Germinal center (tissue), 1 donor: Measurements from ENCODE around the gene SIAH3.
A peak's percentile ranks its signal among the peaks of the same experiment; 100 is the strongest.

ENCODE experiments used
- DNase-seq: peaks from one replicate; pipeline ENCODE4 v3.0.0; 2012; ENCODE audit warnings: mixed read lengths, low spot score

The SIAH3 gene

GRCh38 chr13:45742985-45743384 lies 108.6 kb downstream of the SIAH3 start:
- DNase-seq, result no peak

DNA sequence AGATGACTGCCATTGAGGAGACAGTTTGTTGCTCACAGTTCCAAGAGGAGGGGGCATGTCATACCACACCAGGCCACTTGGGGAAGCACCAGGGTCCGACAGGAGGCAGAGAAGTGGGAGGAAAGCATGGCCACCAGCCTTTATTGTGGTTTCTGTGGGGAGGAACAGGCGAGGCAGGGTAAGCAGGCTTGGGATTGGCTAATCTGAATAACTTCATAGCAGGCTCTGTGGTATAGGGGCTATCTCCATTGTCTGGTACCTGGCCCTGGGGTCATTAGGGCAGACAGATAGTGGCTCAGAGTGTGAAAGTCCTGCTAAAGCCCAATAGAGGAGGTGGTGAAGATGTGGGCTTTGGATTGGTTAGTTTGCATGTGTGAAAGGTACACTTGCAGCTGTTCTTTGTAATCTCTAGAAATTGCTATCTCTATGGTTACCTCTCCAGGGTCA lies 114.0 kb downstream of the SIAH3 start:
- no peak for DNase-seq

- DNase-seq, result no peak
These were observed 118.2 kb downstream of the SIAH3 start for GRCh38 chr13:45733361-45733760.

DNA sequence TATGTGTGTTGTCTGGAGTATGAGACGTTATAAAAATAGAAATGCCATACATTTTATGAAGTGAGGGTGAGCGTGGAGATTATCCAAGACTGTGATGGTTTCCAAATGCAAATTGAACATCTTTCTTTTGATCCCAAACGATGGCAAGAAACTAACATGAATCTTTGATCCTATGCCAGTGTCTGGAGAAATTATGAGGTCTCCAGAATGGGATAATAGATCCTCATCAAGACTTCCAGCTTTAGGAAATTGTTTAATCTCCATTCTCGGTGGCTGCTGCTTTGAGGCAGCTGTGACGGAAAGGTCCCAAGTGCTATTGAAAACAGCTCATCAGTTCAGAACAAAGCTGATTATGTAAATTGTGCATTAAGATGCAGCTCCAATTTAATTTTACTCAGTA lies 118.6 kb downstream of the SIAH3 start:
- no peak for DNase-seq

- DNase-seq, result no peak
These were observed 120.1 kb downstream of the SIAH3 start for GRCh38 chr13:45731455-45731854.

DNA sequence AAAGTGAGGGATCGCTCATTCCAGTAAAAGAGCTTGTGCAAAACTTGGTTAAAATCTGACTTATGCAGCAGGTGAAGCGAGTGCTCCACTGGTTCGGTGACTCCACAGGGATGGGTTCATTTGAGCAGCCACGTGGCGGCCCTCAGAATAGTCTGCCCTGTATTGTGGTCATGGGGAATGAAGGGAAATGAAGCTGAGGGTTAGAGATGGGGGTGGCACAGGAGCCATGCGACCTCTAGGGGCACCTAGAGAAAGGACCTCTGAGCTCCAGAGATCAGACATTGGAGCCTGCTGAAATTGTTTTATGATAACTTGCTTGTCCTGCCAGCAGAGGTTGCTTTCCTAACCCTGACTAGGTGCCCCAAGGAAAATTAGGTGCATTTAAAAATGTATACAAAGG lies 122.8 kb downstream of the SIAH3 start:
- DNase-seq, result peak; percentile 20
